GM12801 (cell line): ENCODE data around the gene PPP1R1B.

Source experiments
- CTCF ChIP-seq: IDR thresholded peaks from one replicate; pipeline ENCODE4 v1.5.1; 2011; ENCODE audit warnings: control low read depth; ENCODE audit not compliant: insufficient read length; ENCODE audit errors: extremely low read depth

The PPP1R1B gene

GRCh38 chr17:39591958-39592954, 34.5 kb upstream of the PPP1R1B start:
- TF ChIP-seq CTCF, result no peak

GRCh38 chr17:39593371-39593770, 33.4 kb upstream of the PPP1R1B start:
- TF ChIP-seq CTCF, result no peak

- TF ChIP-seq CTCF, result no peak
Observed at GRCh38 chr17:39595294-39595693, 31.5 kb upstream of the PPP1R1B start.

GRCh38 chr17:39595928-39596510, 30.7 kb upstream of the PPP1R1B start:
- no peak for TF ChIP-seq CTCF

- TF ChIP-seq CTCF, result no peak
Observed at GRCh38 chr17:39596543-39597267, 30.0 kb upstream of the PPP1R1B start.

GRCh38 chr17:39597372-39598046, 29.2 kb upstream of the PPP1R1B start:
- no peak for TF ChIP-seq CTCF
